Hepatocyte (in vitro differentiated cells): ENCODE data around the gene EXOSC2. TPM values are rescaled to one million over a fixed set of nuclear protein-coding genes. Genes with fewer than 3 reads are reported as not detected.

Experiments used
- DNase-seq: peaks from one replicate; pipeline ENCODE4 v3.0.0-alpha.2; 2016; ENCODE audit warnings: low spot score
- H2AFZ ChIP-seq: fragments of 200-600 bp; sonication (generic); 2 replicates; pipeline ENCODE4 v1.6.0; 2016; ENCODE audit warnings: antibody characterized with exemption, mild to moderate bottlenecking
- H3K27ac ChIP-seq: fragments of 200-600 bp; sonication (generic); 2 replicates; pipeline ENCODE4 v1.5.1; 2016; ENCODE audit warnings: mild to moderate bottlenecking
- H3K27me3 ChIP-seq: fragments of 200-600 bp; sonication (generic); 2 replicates; pipeline ENCODE4 v1.6.1; 2016
- H3K36me3 ChIP-seq: fragments of 200-600 bp; sonication (generic); replicated peaks from 2 replicates; pipeline ENCODE4 v1.5.1; 2016; ENCODE audit warnings: low read depth; ENCODE audit not compliant: insufficient read depth
- H3K4me1 ChIP-seq: fragments of 200-600 bp; sonication (generic); 2 replicates; pipeline ENCODE4 v1.5.1; 2016; ENCODE audit warnings: mild to moderate bottlenecking, moderate library complexity; ENCODE audit not compliant: insufficient read depth
- H3K4me2 ChIP-seq: fragments of 200-600 bp; sonication (generic); 2 replicates; pipeline ENCODE4 v1.6.0; 2016
- H3K4me3 ChIP-seq: fragments of 200-600 bp; sonication (generic); 2 replicates; pipeline ENCODE4 v1.5.1; 2016; ENCODE audit warnings: mild to moderate bottlenecking
- H3K79me2 ChIP-seq: fragments of 200-600 bp; sonication (generic); 2 replicates; pipeline ENCODE4 v1.6.0; 2017; ENCODE audit warnings: mild to moderate bottlenecking
- H3K9me2 ChIP-seq: fragments of 200-600 bp; sonication (generic); replicated peaks from 2 replicates; pipeline ENCODE4 v1.6.0; 2017; ENCODE audit warnings: mild to moderate bottlenecking; ENCODE audit not compliant: insufficient read depth
- H3K9me3 ChIP-seq: fragments of 200-600 bp; sonication (generic); 2 replicates; pipeline ENCODE4 v1.5.1; 2016; ENCODE audit warnings: low read depth, mild to moderate bottlenecking
- H4K20me1 ChIP-seq: fragments of 200-600 bp; sonication (generic); 2 replicates; pipeline ENCODE4 v1.6.0; 2016; ENCODE audit warnings: mild to moderate bottlenecking; ENCODE audit not compliant: insufficient read depth, poor library complexity, severe bottlenecking
- EZH2 ChIP-seq: fragments of 200-600 bp; sonication (generic); IDR thresholded peaks from 2 replicates; pipeline ENCODE4 v1.6.1; 2016; ENCODE audit warnings: antibody characterized with exemption, mild to moderate bottlenecking, borderline replicate concordance
- EZH2phosphoT487 ChIP-seq: fragments of 200-600 bp; sonication (generic); IDR thresholded peaks from one replicate; pipeline ENCODE4 v1.6.1; 2018; ENCODE audit warnings: antibody characterized with exemption, mild to moderate bottlenecking, low read depth, moderate library complexity; ENCODE audit not compliant: unreplicated experiment, severe bottlenecking
- WGBS: methylation state at CpG from one replicate; pipeline ENCODE4 v1.1.6; 2016; ENCODE audit warnings: low lambda C conversion rate; ENCODE audit errors: missing lambda C conversion rate; 5-methylcytosine and 5-hydroxymethylcytosine counted together
- polyA plus RNA-seq: library from polyadenylated mRNA; unstranded; fragments of >200 nt; fragmentation: Nextera tagmentation; extraction: Ambion mirVana; gene quantifications from 2 replicates; pipeline ENCODE4 v1.2.1, GENCODE V29; 2016
- total RNA-seq: library from RNA; depleted of rRNA; stranded (reverse); fragments of >200 nt; gene quantifications from 2 replicates; pipeline ENCODE4 v1.2.3, GENCODE V29; 2014
- TF ChIP-seq, protein P1 (sequence below): fragments of 200-600 bp; sonication (generic); IDR thresholded peaks from 2 replicates; pipeline ENCODE4 v1.5.1; 2016; ENCODE audit warnings: antibody characterized with exemption, mild to moderate bottlenecking; ENCODE audit not compliant: poor library complexity

The EXOSC2 gene
- total and polyA plus RNA-seq, 2 experiments from 2014 or later: 13.0 to 24.3 TPM

DNA sequence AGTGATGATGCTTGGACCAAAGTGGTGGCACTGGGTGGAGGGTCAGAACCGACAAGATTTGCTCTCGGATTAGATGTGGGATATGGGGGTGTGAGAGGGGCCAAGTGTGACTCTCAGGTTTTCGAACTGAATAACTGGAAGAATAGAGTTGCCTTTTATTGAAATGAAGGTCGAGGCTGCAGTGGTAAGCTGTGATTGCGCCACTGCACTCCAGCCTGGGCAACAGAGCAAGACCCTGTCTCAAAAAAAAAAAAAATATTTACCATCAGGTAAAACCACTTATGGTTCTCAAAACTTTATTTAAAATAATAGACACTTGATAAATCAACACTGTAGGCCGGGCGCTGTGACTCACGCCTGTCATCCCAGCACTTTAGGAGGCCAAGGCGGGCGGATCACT is 27.2 kb downstream of the EXOSC2 start:
- Histone ChIP-seq H3K79me2 (peaks cover 98% of the 10 kb centered on the region), H3K27me3 (no peaks in the 10 kb centered on the region), H3K36me3 (no peaks in the 10 kb centered on the region), H3K9me3 (no peaks in the 10 kb centered on the region), H3K9me2 (no peaks in the 10 kb centered on the region), H3K4me2 (no peak overlapping the region), H2AFZ (no peak overlapping the region), H4K20me1 (peaks cover 13% of the 10 kb centered on the region), H3K4me3 (no peak overlapping the region), H3K27ac (no peak overlapping the region), H3K4me1 (peaks cover 8% of the 10 kb centered on the region)
- 96% methylated on average over 10 of the region's 10 CpGs for WGBS
- no peak for DNase-seq
- TF ChIP-seq EZH2 (no peak), EZH2phosphoT487 (no peak)
- TF ChIP-seq, protein P1, sequence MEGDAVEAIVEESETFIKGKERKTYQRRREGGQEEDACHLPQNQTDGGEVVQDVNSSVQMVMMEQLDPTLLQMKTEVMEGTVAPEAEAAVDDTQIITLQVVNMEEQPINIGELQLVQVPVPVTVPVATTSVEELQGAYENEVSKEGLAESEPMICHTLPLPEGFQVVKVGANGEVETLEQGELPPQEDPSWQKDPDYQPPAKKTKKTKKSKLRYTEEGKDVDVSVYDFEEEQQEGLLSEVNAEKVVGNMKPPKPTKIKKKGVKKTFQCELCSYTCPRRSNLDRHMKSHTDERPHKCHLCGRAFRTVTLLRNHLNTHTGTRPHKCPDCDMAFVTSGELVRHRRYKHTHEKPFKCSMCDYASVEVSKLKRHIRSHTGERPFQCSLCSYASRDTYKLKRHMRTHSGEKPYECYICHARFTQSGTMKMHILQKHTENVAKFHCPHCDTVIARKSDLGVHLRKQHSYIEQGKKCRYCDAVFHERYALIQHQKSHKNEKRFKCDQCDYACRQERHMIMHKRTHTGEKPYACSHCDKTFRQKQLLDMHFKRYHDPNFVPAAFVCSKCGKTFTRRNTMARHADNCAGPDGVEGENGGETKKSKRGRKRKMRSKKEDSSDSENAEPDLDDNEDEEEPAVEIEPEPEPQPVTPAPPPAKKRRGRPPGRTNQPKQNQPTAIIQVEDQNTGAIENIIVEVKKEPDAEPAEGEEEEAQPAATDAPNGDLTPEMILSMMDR: no peak

DNA sequence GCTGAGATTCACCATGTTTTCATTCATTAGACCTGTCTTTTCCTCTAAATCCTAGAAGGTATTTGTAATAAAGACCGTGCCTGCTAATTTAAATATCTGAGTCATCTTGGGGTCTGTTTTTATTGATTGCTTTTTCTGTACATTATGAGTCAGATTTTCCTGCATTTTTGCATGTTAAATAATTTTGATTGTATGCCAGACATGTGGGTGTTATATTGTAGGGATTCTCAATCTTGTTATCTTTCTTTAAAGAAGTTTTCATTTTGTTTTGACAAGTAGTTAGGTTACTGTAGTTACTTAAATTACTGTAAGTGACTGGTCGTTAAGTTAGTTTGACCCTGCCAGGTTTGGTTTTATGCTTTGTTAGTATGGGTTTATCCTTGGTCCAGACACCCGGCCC is 35.1 kb downstream of the EXOSC2 start:
- Histone ChIP-seq H4K20me1 (peaks cover 11% of the 10 kb centered on the region), H3K79me2 (peaks cover 67% of the 10 kb centered on the region), H3K4me1 (no peaks in the 10 kb centered on the region), H3K9me3 (no peaks in the 10 kb centered on the region), H3K9me2 (no peaks in the 10 kb centered on the region), H3K27ac (no peak overlapping the region), H3K4me2 (no peak overlapping the region), H2AFZ (no peak overlapping the region), H3K27me3 (no peaks in the 10 kb centered on the region), H3K36me3 (no peaks in the 10 kb centered on the region), H3K4me3 (no peak overlapping the region)
- DNase-seq: no peak
- 85% methylated on average over 3 of the region's 3 CpGs for WGBS
- TF ChIP-seq EZH2 (no peak), EZH2phosphoT487 (no peak)
- TF ChIP-seq, protein P1: no peak

DNA sequence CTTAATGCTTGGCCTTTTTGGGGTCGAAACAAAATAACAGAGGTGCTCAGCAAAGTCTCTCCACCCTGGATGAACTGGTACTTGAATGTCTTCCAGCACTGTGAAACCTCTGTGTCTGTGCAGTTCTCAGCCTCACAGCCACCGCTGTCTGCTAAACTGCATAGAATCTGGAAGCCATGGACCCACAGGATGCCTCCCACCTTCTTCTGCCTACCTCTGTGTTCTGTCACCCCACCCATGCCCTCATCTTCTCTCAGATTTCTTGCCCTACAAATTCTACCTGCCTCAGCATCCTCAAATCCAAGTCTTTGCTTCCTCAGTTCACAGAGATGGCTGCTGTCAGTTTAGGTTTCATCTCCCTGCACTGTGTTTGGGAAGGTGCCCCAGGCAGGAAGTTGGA is 35.6 kb downstream of the EXOSC2 start:
- Histone ChIP-seq H3K27ac (no peak overlapping the region), H3K9me3 (no peaks in the 10 kb centered on the region), H2AFZ (no peak overlapping the region), H4K20me1 (peaks cover 11% of the 10 kb centered on the region), H3K4me2 (no peak overlapping the region), H3K4me3 (no peak overlapping the region), H3K27me3 (no peaks in the 10 kb centered on the region), H3K79me2 (peaks cover 67% of the 10 kb centered on the region), H3K9me2 (no peaks in the 10 kb centered on the region), H3K4me1 (no peaks in the 10 kb centered on the region), H3K36me3 (no peaks in the 10 kb centered on the region)
- TF ChIP-seq EZH2phosphoT487 (no peak), EZH2 (no peak)
- TF ChIP-seq, protein P1: no peak
- WGBS: 93% methylated on average over 2 of the region's 2 CpGs
- no peak for DNase-seq

DNA sequence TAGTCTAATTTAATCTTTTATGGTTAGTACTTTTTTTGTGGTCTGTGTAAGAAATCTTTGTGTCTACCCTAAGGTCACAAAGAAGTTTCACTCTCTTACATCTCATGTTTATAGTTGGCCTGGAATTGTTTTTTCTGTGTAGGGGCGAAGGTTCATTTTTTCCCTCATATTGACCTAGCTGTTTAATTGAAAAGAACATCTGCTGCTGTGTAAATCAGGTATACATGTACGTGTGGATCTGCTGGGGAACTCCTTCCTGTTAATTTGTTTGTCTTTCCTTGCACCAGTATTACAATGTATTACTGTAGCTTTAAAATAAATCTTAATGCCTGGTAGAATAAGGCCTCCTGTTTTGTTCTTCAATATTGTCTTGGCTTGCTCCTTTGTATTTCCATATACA is 37.8 kb downstream of the EXOSC2 start:
- Histone ChIP-seq H3K4me2 (no peak overlapping the region), H3K27me3 (no peaks in the 10 kb centered on the region), H4K20me1 (peaks cover 4% of the 10 kb centered on the region), H3K27ac (no peak overlapping the region), H3K4me3 (no peak overlapping the region), H3K9me3 (no peaks in the 10 kb centered on the region), H3K9me2 (no peaks in the 10 kb centered on the region), H3K36me3 (no peaks in the 10 kb centered on the region), H2AFZ (no peak overlapping the region), H3K4me1 (no peaks in the 10 kb centered on the region), H3K79me2 (peaks cover 68% of the 10 kb centered on the region)
- no peak for TF ChIP-seq EZH2
- no peak for TF ChIP-seq EZH2phosphoT487
- TF ChIP-seq, protein P1: no peak
- 68% methylated on average over 2 of the region's 2 CpGs for WGBS
- DNase-seq: no peak
